NCI-H526 (cell line): ENCODE data around the gene BRMS1L.
"Not testable (repeated sequence)": the region's sequence is repeated elsewhere in the genome, so short reads cannot be mapped to it uniquely, and the experiment has no call there.

Experiments used
- DNase-seq, 2 experiments: peaks; one replicate each; lab custom pipeline; 2025; lab: John Stamatoyannopoulos, UW

The BRMS1L gene

GRCh38 chr14:35821564-35822411 lies 4.3 kb upstream of the BRMS1L start:
- peak in 1 of 2 experiments; percentile 40 for DNase-seq

GRCh38 chr14:35822501-35822900 lies 3.6 kb upstream of the BRMS1L start:
- no peak for DNase-seq

GRCh38 chr14:35824446-35825165 lies 1.5 kb upstream of the BRMS1L start:
- not testable (repeated sequence) for DNase-seq

DNA sequence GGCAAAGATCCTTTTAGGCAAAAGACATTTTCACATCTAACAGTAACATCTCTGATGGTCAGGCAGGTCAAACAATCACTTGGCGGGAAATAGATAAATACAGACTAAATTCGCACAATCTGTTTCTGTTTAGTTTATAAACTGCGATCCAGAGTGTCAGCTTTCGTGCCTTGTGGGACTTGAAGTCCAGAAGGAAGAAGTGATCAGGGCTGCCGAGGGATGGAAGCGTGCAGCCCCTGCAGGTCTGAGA lies 245 bp upstream of the BRMS1L start:
- DNase-seq: no peak

DNA sequence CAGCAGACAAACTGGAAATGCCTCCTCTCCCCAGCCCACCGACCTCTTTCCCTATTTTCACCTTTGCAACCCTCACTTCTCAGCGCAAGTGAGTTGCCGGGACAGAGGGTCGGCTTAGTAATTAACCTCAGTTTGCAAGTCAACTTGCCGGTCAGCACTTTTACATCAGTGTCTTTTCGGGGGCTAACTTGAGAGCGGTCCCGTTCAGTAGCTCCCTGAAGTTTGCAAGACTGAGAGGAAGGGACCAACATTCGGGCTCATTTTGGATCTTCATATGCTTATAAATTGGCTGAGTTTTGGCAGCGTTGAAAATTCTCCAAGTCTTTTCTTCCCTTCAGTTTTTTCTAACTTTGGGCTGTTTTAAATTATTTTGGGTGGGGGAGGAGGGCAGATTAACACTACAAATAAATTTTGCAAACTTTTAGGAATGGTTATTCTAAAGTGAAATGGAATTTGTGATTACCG lies 846 bp downstream of the BRMS1L start:
- DNase-seq: peak in 1 of 2 experiments; percentile 50

DNA sequence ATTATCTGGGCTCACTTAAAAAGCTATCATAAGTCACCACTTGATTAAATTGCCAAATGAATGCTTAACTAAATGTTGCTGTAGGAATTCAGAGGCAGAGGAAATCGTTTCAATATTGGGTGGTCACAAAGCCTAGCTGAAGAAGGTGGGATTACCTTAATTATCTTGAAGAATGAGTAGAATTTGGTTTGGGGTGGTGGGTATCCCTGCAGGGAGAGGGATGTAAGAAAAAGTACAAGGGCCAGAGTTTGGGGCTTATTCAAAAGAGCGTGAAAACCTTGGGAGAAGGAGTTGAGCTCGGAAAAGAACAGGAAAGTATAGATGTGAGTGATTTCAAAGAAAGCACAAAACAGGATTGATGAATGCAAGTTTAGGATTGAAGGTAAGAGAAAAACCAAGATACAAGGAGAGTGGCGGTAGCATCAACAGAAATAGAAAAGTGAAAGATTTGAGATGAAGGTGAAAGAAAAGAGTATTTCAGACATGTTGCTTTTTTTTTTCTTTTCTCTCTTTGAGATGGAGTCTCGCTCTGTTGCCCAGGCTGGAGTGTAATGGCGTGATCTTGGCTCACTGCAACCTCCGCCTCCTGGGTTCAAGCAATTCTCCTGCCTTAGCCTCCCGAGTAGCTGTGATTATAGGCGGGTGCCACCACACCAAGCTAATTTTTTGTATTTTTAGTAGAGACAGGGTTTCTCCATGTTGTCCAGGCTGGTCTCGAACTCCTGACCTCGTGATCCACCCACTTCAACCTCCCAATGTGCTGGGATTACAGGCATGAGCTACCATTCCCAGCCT lies 1.7 kb downstream of the BRMS1L start:
- no peak for DNase-seq

- no peak for DNase-seq
Observed at GRCh38 chr14:35829449-35829848, 3.3 kb downstream of the BRMS1L start.

- DNase-seq: no peak
Observed at GRCh38 chr14:35835208-35835982, 9.3 kb downstream of the BRMS1L start.

- not testable (repeated sequence) for DNase-seq
Observed at GRCh38 chr14:35841704-35842103, 15.6 kb downstream of the BRMS1L start.

- not testable (repeated sequence) for DNase-seq
Observed at GRCh38 chr14:35842245-35842644, 16.1 kb downstream of the BRMS1L start.

- no peak for DNase-seq
Observed at GRCh38 chr14:35844494-35844893, 18.4 kb downstream of the BRMS1L start.

- no peak for DNase-seq
Observed at GRCh38 chr14:35847636-35848035, 21.5 kb downstream of the BRMS1L start.

DNA sequence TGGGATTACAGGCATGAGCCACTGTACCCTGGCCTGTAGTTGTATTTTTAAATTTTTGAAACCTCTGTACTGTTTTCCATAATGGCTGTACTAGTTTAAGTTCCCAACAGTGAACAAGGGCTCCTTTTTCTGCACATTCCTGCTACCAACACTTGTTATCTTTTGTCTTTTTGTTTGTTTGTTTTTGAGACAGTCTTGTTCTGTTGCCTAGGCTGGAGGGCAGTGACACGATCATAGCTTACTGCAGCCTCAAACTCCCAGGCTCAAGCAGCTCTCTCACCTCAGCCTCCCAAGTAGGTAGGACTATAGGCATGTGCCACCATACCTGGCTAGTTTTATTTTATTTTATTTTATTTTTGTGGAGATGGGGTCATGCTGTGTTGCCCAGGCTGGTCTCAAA lies 23.0 kb downstream of the BRMS1L start:
- DNase-seq: no peak

GRCh38 chr14:35851823-35852222 lies 25.7 kb downstream of the BRMS1L start:
- DNase-seq: no peak

- no peak for DNase-seq
Observed at GRCh38 chr14:35853225-35853624, 27.1 kb downstream of the BRMS1L start.

DNA sequence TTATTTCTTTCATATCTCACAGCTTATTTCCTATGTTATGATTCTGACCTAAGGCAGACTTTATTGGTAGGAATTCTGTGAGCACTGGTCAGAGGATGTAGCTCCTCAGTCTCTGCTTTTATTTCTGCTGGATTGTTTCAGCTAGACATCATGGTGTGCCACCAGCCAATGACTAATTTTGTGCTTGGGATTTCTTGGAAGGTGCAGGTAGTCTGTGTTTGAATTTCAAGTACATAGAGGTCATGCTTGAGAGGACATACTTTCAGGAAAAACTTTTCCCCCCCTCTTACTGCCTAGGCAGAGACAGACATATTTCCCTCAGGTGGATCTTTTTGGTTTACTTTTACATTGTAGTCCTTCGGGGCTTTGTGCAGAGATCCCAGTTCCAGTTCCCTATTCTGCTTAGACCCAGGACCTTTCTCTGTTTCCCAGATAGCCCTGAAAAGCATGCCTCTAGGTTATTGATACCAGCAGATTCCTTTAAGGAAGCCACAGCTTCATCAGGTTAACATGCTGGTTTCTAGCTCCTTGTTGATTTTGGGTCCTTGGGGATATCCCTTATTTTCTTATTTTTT lies 28.6 kb downstream of the BRMS1L start:
- no peak for DNase-seq

GRCh38 chr14:35855876-35856481 lies 29.8 kb downstream of the BRMS1L start:
- DNase-seq: peak in 1 of 2 experiments; percentile 18

- no peak for DNase-seq
Observed at GRCh38 chr14:35858521-35859209, 32.5 kb downstream of the BRMS1L start.

DNA sequence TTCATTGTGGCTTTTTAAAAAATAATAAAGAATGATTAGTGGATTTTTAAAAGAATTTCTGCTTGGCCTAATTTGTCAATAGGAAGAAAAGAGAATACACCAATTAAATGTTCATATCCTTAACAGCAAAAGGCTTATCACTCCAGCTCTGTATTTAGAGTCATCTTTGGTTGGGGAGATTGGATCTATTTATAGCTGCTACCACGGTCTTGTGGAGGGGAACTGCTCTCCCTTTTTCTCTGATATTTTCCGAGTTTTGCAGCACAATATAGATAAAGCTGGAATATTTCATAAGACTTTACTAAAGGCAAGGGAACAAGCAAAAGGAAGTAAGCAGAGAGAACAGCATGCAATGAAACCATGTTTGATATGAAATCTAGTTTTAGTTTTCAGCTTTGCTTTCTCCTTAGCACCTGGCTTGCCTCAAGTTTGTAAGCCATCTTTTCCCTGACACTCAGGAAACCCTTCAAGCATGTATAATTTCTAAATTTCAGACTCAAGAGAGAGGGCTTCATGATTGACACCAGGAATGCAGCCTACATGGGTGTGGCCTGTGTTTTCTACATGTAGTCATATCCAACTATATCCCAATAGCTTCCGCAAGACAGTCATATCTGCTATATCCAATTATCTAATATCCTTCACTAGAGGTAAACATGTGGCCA lies 35.2 kb downstream of the BRMS1L start:
- no peak for DNase-seq
